Measurements from ENCODE around the gene ZNF784. TPM values are rescaled to one million over a fixed set of nuclear protein-coding genes. Genes with fewer than 3 reads are reported as not detected.

The ZNF784 gene
- total RNA-seq, 1 experiment from 2014 or later, result 9.9 TPM

GRCh38 chr19:55591555-55591954, 32.8 kb downstream of the ZNF784 start:
- Mint-ChIP-seq H3K36me3 (peaks cover 20% of the 10 kb centered on the region), H3K4me3 (no peak overlapping the region), H3K27me3 (ENCODE audit: low read depth) (peaks cover 11% of the 10 kb centered on the region), H3K4me1 (peaks cover 27% of the 10 kb centered on the region), H3K27ac (no peak overlapping the region), H3K9me3 (no peaks in the 10 kb centered on the region)
- ATAC-seq (peak; percentile 22), DNase-seq (ENCODE audit: low spot score) (peak; percentile 55)
- ChIA-PET POLR2A (no interaction called here), CTCF (interaction anchor here (0.9 kb wide), 1 partner anchor 88 kb away, joined by 3 read pairs; no protein-coding TSS in a partner anchor)
- TF ChIP-seq, protein P1, sequence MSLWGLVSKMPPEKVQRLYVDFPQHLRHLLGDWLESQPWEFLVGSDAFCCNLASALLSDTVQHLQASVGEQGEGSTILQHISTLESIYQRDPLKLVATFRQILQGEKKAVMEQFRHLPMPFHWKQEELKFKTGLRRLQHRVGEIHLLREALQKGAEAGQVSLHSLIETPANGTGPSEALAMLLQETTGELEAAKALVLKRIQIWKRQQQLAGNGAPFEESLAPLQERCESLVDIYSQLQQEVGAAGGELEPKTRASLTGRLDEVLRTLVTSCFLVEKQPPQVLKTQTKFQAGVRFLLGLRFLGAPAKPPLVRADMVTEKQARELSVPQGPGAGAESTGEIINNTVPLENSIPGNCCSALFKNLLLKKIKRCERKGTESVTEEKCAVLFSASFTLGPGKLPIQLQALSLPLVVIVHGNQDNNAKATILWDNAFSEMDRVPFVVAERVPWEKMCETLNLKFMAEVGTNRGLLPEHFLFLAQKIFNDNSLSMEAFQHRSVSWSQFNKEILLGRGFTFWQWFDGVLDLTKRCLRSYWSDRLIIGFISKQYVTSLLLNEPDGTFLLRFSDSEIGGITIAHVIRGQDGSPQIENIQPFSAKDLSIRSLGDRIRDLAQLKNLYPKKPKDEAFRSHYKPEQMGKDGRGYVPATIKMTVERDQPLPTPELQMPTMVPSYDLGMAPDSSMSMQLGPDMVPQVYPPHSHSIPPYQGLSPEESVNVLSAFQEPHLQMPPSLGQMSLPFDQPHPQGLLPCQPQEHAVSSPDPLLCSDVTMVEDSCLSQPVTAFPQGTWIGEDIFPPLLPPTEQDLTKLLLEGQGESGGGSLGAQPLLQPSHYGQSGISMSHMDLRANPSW (CRISPR knock-in tag; conservative IDR thresholded peaks at IDR 0.05; ENCODE audit: low read depth), result no peak
- TF ChIP-seq, protein P2, sequence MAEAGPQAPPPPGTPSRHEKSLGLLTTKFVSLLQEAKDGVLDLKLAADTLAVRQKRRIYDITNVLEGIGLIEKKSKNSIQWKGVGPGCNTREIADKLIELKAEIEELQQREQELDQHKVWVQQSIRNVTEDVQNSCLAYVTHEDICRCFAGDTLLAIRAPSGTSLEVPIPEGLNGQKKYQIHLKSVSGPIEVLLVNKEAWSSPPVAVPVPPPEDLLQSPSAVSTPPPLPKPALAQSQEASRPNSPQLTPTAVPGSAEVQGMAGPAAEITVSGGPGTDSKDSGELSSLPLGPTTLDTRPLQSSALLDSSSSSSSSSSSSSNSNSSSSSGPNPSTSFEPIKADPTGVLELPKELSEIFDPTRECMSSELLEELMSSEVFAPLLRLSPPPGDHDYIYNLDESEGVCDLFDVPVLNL (CRISPR knock-in tag; IDR thresholded peaks at IDR 0.05; ENCODE audit: borderline replicate concordance, low read depth), result no peak
- TF ChIP-seq JAZF1 (CRISPR knock-in tag; IDR thresholded peaks at IDR 0.05), result no peak
- TF ChIP-seq RORB (CRISPR knock-in tag; IDR thresholded peaks at IDR 0.05), result no peak
- TF ChIP-seq FOXP4 (CRISPR knock-in tag; IDR thresholded peaks at IDR 0.05), result no peak
- no peak for TF ChIP-seq RELA (CRISPR knock-in tag; IDR thresholded peaks at IDR 0.05; ENCODE audit: borderline replicate concordance)
- no peak for TF ChIP-seq KAT7 (CRISPR knock-in tag; IDR thresholded peaks at IDR 0.05; ENCODE audit: borderline replicate concordance)
- TF ChIP-seq ZBTB43 (CRISPR knock-in tag; IDR thresholded peaks at IDR 0.05), result no peak
- TF ChIP-seq ESRRA (CRISPR knock-in tag; IDR thresholded peaks at IDR 0.05; ENCODE audit: borderline replicate concordance), result no peak
- no peak for TF ChIP-seq NR3C1 (CRISPR knock-in tag; conservative IDR thresholded peaks at IDR 0.05; ENCODE audit: low read depth)
- no peak for TF ChIP-seq TCF7 (CRISPR knock-in tag; IDR thresholded peaks at IDR 0.05; ENCODE audit: low read depth)
- no peak for TF ChIP-seq SMAD3 (CRISPR knock-in tag; IDR thresholded peaks at IDR 0.05; ENCODE audit: borderline replicate concordance)
- no peak for TF ChIP-seq TEAD1 (CRISPR knock-in tag; IDR thresholded peaks at IDR 0.05)
- no peak for TF ChIP-seq TEAD4 (CRISPR knock-in tag; IDR thresholded peaks at IDR 0.05)
- TF ChIP-seq ZMAT4 (CRISPR knock-in tag; IDR thresholded peaks at IDR 0.05), result no peak
- TF ChIP-seq MXD4 (CRISPR knock-in tag; IDR thresholded peaks at IDR 0.05; ENCODE audit: borderline replicate concordance), result no peak
- no peak for TF ChIP-seq NFATC4 (CRISPR knock-in tag; IDR thresholded peaks at IDR 0.05)
- no peak for TF ChIP-seq GTF2I (CRISPR knock-in tag; conservative IDR thresholded peaks at IDR 0.05)

DNA sequence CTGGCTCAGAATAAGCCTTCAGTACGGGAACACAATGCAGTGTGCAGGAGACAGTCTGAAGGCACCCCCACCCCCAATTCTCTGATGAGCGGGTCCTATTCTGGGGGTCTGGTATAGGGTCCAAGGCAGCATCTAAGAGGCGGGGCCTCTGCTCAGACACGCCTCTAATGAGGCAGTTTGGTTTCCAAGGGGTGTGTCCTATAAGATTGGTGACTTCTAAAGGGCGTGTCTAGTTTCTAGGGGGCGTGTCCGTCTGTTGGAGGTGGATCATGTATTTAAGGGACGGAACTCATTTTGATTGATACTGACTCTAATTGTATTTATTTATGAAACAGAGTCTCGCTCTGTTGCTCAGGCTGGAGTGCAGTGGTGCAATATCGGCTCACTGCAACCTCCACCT, 33.7 kb downstream of the ZNF784 start:
- peaks cover 31% of the 10 kb centered on the region for H3K4me1 Mint-ChIP-seq
- peaks cover 10% of the 10 kb centered on the region for H3K36me3 Mint-ChIP-seq
- H3K9me3 Mint-ChIP-seq, result no peaks in the 10 kb centered on the region
- POLR2A ChIA-PET, result no interaction called here
- CTCF ChIA-PET, result interaction anchor here (1.0 kb wide), 1 partner anchor 16 kb away, joined by 3 read pairs; no protein-coding TSS in a partner anchor
- peaks cover 17% of the 10 kb centered on the region for H3K27me3 Mint-ChIP-seq (ENCODE audit: low read depth)
- no peak overlapping the region for H3K4me3 Mint-ChIP-seq
- peak overlapping the region; percentile 49; the same call in 1 of the 2 replicates for H3K27ac Mint-ChIP-seq
- ATAC-seq (peak; percentile 15; the same call in 1 of the 2 replicates), DNase-seq (ENCODE audit: low spot score) (peak; percentile 53)
- TF ChIP-seq FOXP1 (CRISPR knock-in tag; IDR thresholded peaks at IDR 0.05; ENCODE audit: borderline replicate concordance), result no peak
- TF ChIP-seq, protein P3, sequence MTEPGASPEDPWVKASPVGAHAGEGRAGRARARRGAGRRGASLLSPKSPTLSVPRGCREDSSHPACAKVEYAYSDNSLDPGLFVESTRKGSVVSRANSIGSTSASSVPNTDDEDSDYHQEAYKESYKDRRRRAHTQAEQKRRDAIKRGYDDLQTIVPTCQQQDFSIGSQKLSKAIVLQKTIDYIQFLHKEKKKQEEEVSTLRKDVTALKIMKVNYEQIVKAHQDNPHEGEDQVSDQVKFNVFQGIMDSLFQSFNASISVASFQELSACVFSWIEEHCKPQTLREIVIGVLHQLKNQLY (CRISPR knock-in tag; IDR thresholded peaks at IDR 0.05), result no peak
- no peak for TF ChIP-seq TP53 (CRISPR knock-in tag; IDR thresholded peaks at IDR 0.05)
- no peak for TF ChIP-seq FOXJ3 (CRISPR knock-in tag; IDR thresholded peaks at IDR 0.05; ENCODE audit: borderline replicate concordance)
- TF ChIP-seq, protein P4, sequence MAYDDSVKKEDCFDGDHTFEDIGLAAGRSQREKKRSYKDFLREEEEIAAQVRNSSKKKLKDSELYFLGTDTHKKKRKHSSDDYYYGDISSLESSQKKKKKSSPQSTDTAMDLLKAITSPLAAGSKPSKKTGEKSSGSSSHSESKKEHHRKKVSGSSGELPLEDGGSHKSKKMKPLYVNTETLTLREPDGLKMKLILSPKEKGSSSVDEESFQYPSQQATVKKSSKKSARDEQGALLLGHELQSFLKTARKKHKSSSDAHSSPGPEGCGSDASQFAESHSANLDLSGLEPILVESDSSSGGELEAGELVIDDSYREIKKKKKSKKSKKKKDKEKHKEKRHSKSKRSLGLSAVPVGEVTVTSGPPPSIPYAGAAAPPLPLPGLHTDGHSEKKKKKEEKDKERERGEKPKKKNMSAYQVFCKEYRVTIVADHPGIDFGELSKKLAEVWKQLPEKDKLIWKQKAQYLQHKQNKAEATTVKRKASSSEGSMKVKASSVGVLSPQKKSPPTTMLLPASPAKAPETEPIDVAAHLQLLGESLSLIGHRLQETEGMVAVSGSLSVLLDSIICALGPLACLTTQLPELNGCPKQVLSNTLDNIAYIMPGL (CRISPR knock-in tag; IDR thresholded peaks at IDR 0.05), result no peak
- no peak for TF ChIP-seq CREB1 (CRISPR knock-in tag; IDR thresholded peaks at IDR 0.05)
